HG03342 (cell line): Measurements from ENCODE around the gene OR4L1.
"Not testable (repeated sequence)": the region's sequence is repeated elsewhere in the genome, so short reads cannot be mapped to it uniquely, and the experiment has no call there.

Experiments
- ATAC-seq: cut with Tn5 transposase; IDR thresholded peaks from one replicate; pipeline ENCODE4 v1.9.1; 2021; ENCODE audit warnings: mild to moderate bottlenecking, moderate library complexity; ENCODE audit not compliant: unreplicated experiment

Gene OR4L1, protein sequence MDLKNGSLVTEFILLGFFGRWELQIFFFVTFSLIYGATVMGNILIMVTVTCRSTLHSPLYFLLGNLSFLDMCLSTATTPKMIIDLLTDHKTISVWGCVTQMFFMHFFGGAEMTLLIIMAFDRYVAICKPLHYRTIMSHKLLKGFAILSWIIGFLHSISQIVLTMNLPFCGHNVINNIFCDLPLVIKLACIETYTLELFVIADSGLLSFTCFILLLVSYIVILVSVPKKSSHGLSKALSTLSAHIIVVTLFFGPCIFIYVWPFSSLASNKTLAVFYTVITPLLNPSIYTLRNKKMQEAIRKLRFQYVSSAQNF

DNA sequence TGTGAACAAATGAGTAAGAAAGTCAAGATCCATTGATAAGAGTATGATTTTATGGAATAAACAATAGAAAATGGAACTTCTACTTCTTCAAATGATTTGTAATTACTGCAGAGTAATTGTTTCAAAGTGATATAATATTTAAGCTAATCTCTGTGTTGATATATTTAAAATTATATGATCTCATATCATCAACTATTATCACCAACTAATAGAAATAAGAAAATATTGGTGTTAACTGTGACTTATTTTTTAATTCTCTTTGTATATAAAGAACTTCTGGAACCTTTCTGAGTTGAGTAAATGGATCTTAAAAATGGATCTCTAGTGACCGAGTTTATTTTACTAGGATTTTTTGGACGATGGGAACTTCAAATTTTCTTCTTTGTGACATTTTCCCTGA is at the start of gene OR4L1:
Gene OR4L1, plus strand, starts transcription at position 301 of the 400 bp plus-strand sequence. Its CDS starts 0 bp downstream, at position 301.
- ATAC-seq = no peak

- ATAC-seq = no peak
Observed at GRCh38 chr14:20019257-20019865, 40.5 kb upstream of the OR4L1 start, which contains the start of gene OR4K14. Gene OR4K14 (minus strand): TSS chr14:20019307. CDS start chr14:20015193, 4,114 bp downstream.

DNA sequence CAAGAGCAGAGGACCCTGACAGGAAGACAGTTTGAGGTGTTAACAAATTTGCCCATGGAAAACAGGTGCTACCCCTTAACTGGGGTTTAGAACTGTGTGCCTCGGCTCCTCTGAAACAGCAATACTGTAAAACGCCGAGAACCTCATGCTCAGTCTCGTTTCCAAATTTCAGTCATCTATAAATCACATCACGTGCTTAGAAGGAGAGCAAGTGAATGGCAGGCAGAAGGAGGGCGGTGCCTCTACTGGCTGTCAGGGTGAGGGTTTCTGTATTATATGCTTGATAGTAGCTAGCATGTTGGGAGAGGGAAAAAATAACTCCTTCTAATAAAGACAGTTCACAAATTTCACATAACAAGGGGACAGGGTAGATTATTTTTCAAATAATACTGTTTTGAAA is 28.8 kb upstream of the OR4L1 start:
- no peak for ATAC-seq

- ATAC-seq = no peak
Observed at GRCh38 chr14:20035449-20035848, 24.4 kb upstream of the OR4L1 start.

DNA sequence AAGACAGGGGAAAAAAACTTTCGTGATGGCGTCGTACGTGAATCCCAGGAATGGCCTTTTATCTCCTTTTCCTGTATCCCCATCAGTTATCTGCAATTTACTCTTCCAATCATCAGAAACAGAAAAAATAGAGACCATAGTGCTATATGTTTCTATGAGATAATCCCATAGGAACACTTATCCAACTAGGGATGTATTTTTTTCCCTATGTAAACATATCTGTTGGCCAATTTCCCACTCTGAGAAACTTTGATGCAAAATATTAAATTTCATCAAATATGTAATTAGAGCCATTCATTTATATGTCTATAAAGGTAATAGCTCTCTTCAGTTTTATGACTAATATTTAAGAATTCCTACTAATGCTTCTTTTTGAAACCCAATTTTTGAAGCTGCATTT is 23.9 kb upstream of the OR4L1 start, which contains the start of gene OR4K13:
Gene OR4K13, minus strand, starts transcription at position 101 of the 400 bp plus-strand sequence. CDS start 1,280 bp downstream, outside the sequence.
- no peak for ATAC-seq

DNA sequence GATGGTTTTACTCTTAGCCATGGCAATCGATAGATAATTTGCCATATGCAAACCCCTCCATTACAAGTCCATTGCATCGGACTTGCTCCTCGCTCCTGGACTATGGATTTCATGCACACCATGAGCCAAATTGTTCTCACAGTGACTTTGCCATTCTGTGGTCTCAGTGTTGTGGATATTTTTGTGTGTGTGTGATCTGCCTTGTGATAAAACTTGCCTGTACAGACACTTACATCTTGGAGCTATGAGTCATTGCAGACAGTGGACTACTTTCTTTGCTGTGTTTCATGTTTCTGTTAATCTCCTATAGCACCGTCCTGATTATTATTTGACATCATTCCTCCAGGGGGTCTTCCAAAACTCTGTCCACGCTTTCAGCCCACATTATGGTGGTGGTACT is 15.6 kb upstream of the OR4L1 start:
- ATAC-seq = no peak

GRCh38 chr14:20048202-20048601 is 11.6 kb upstream of the OR4L1 start:
- no peak for ATAC-seq

DNA sequence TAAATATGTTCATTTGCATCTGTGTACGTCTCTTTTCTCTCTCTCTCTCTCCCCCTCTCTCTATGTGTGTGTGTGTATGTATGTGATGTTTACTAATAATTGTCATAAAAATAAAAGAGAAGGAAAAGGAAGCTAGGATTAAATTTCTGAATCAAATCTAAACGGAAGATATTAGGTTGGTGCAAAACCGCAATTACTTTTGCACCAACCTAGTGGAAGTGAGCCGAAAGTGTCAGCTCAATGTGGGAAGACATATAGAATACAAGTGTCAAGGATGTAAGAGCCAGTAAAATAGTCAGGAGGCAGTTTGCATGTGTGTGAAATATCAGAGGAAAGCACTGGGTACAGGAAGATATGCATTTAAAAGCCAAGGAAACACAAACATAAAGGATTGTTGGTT is 32.2 kb downstream of the OR4L1 start:
- no peak for ATAC-seq

- ATAC-seq = no peak
Observed at GRCh38 chr14:20093442-20093841, 33.6 kb downstream of the OR4L1 start.

- not testable (repeated sequence) for ATAC-seq
Observed at GRCh38 chr14:20098926-20099770, 39.3 kb downstream of the OR4L1 start.

DNA sequence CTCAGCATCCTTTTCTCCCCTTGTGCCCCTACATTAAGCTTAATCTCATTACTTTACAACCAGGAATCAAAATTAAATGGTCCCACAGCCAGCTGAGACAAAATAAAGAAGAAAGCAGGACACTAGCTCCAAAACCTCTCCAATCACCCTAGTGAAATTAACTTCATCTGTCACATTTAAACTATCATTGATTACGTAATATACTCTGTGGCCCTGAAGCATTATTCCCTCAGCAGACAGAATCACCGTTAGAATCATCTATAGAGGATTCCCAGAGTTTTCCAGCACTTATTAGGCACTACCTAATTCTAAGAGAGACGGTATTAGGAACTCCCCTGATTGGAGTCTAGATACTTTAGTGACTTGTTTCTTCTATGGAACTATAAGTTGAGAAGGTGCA is 50.6 kb downstream of the OR4L1 start, which contains the start of gene OR4K17:
Gene OR4K17, plus strand, starts transcription at position 302 of the 400 bp plus-strand sequence. CDS start 6,761 bp downstream, outside the sequence.
- no peak for ATAC-seq
